Activated naive CD8-positive, alpha-beta T cell treated with anti-CD3 and anti-CD28 coated beads, Interleukin-2, amount 50 U/mL, for 24 hours (primary cell): ENCODE results near the gene EVI5L.

Experiments
- ATAC-seq: fragments of 150-1000 bp; cut with Tn5 transposase; one replicate; pipeline ENCODE4 v1.10.0; 2021
- DNase-seq: peaks from one replicate; pipeline ENCODE4 v3.0.0; 2021
- H3K27ac Mint-ChIP-seq: one replicate; pipeline ENCODE4 v1.8.0; 2021; ENCODE audit warnings: mild to moderate bottlenecking, mixed read lengths
- H3K27me3 Mint-ChIP-seq: one replicate; pipeline ENCODE4 v1.8.0; 2021; ENCODE audit warnings: mixed read lengths
- H3K36me3 Mint-ChIP-seq: one replicate; pipeline ENCODE4 v1.8.0; 2021; ENCODE audit warnings: low read depth, mixed read lengths
- H3K4me1 Mint-ChIP-seq: one replicate; pipeline ENCODE4 v1.8.0; 2021; ENCODE audit warnings: mixed read lengths
- H3K4me3 Mint-ChIP-seq: one replicate; pipeline ENCODE4 v1.8.0; 2021; ENCODE audit warnings: mild to moderate bottlenecking, moderate library complexity, mixed read lengths
- H3K9me3 Mint-ChIP-seq: one replicate; pipeline ENCODE4 v1.8.0; 2021; ENCODE audit warnings: mixed read lengths

Gene EVI5L

GRCh38 chr19:7846155-7846646 lies 16.2 kb downstream of the EVI5L start:
- no peaks in the 10 kb centered on the region for H3K36me3 Mint-ChIP-seq
- H3K4me3 Mint-ChIP-seq, result no peak overlapping the region
- H3K4me1 Mint-ChIP-seq, result no peaks in the 10 kb centered on the region
- H3K27ac Mint-ChIP-seq, result no peak overlapping the region
- DNase-seq, result no peak
- no peaks in the 10 kb centered on the region for H3K9me3 Mint-ChIP-seq
- H3K27me3 Mint-ChIP-seq, result no peaks in the 10 kb centered on the region
- ATAC-seq, result no peak

- Mint-ChIP-seq H3K36me3 (no peaks in the 10 kb centered on the region), H3K4me3 (no peak overlapping the region), H3K9me3 (no peaks in the 10 kb centered on the region), H3K27me3 (no peaks in the 10 kb centered on the region), H3K4me1 (no peaks in the 10 kb centered on the region), H3K27ac (no peak overlapping the region)
- DNase-seq (no peak), ATAC-seq (no peak)
Observed at GRCh38 chr19:7847664-7848063, 17.6 kb downstream of the EVI5L start.

DNA sequence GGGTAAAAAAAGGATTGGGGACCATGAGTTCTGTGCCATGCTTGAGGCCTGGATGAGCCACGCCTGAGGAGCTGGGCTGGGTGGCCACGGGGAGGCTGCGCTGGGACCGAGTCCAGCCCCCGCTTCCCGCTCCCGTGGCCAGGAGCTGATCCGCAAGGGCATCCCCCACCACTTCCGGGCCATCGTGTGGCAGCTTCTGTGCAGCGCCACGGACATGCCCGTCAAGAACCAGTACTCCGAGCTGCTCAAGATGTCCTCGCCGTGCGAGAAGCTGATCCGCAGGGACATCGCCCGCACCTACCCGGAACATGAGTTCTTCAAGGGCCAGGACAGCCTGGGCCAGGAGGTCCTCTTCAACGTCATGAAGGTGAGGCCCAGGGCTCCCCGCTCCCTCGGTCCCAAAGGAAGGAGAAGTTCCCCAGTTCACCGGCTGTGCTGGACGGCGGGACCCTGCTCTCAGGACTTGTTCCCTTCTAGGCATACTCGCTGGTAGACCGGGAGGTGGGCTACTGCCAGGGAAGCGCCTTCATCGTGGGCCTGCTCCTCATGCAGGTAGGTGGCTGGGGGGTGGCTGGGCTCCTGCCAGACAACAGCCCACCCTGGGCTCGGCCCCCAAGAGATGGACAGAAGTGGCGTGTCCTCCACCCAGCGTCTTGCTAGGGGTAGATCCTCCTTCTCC lies 18.9 kb downstream of the EVI5L start:
- Mint-ChIP-seq H3K27ac (no peak overlapping the region), H3K4me3 (no peak overlapping the region), H3K4me1 (peaks cover 3% of the 10 kb centered on the region), H3K36me3 (no peaks in the 10 kb centered on the region), H3K27me3 (no peaks in the 10 kb centered on the region), H3K9me3 (no peaks in the 10 kb centered on the region)
- DNase-seq (no peak), ATAC-seq (no peak)

GRCh38 chr19:7849631-7849999 lies 19.6 kb downstream of the EVI5L start:
- Mint-ChIP-seq H3K4me3 (no peak overlapping the region), H3K27me3 (no peaks in the 10 kb centered on the region)

DNA sequence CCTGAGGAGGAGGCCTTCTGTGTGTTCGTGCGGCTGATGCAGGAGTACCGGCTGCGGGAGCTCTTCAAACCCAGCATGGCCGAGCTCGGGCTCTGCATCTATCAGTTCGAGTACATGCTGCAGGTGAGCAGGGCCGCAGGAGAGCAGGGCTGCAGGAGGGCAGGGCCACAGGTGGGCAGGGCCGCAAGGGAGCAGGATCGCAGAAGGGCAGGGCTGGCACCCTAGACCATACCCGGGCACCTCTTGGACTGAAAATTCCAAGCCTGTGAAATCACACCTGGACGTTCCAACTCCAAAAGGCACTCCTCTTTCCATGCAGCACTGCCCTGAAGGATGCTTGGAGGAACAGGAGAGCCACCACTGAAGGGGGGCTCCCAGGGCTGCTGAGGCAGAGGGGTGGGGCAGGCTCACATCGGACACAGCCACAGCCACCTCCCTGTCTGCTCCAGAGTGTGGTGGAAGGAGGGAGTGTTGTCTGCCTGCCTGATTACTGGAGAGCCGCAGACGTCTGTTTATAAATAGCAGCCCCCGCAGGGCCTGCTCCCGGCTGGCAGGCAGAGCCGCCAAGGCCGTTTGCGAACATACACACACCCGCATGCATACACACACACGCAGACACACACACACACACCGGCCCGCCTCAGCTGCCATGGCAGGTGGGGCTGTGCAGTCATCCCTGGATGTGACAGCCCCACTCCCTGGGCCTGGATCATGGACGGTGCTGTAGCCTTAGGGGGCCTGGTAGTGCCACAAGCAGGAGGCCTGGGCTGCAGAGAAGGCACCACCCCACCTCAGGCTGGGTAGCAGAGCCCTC lies 20.2 kb downstream of the EVI5L start:
- no peak for DNase-seq
- no peak for ATAC-seq
- Mint-ChIP-seq H3K9me3 (no peaks in the 10 kb centered on the region), H3K27me3 (no peaks in the 10 kb centered on the region), H3K36me3 (no peaks in the 10 kb centered on the region), H3K27ac (no peak overlapping the region), H3K4me1 (peaks cover 3% of the 10 kb centered on the region), H3K4me3 (no peak overlapping the region)

More at GRCh38 chr19:7849631-7849999, 19.6 kb downstream of the EVI5L start:
- H3K36me3 Mint-ChIP-seq, result no peaks in the 10 kb centered on the region
- H3K27ac Mint-ChIP-seq, result no peak overlapping the region
- ATAC-seq, result no peak
- H3K9me3 Mint-ChIP-seq, result no peaks in the 10 kb centered on the region
- no peak for DNase-seq
- H3K4me1 Mint-ChIP-seq, result peaks cover 3% of the 10 kb centered on the region

DNA sequence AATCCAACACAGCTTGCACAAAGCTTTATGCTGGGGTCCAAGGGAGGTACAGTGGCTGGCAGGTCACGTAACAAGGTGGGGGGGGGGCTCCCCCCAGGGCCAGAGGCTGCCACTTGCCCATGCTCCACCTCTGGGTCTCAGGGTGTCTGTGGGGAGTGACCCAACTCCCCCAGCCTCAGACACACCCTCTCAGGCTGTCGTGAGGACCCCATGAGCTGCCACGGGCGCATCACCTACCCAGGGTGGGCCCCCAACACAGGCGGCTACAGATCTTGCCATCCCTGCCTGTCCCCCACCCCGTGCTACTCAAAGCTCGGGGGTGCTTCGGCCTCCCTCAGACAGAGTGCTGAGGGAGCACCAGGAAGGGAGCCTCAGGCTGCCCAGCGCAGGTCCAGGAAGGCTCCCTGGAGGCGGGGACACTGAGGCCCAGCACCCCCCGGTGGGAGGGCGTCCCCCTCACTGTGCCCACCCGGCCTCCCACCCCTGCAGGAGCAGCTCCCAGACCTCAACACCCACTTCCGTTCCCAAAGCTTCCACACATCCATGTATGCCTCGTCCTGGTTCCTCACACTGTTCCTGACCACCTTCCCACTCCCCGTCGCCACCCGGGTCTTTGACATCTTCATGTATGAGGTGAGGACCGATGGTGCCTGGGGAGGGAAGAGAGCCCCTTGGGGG lies 21.1 kb downstream of the EVI5L start:
- Mint-ChIP-seq H3K27ac (no peak overlapping the region), H3K27me3 (no peaks in the 10 kb centered on the region), H3K4me3 (no peak overlapping the region), H3K4me1 (peaks cover 3% of the 10 kb centered on the region), H3K36me3 (no peaks in the 10 kb centered on the region), H3K9me3 (no peaks in the 10 kb centered on the region)
- ATAC-seq (no peak), DNase-seq (no peak)

- Mint-ChIP-seq H3K36me3 (no peaks in the 10 kb centered on the region), H3K9me3 (no peaks in the 10 kb centered on the region), H3K4me1 (peaks cover 3% of the 10 kb centered on the region), H3K4me3 (no peak overlapping the region), H3K27me3 (no peaks in the 10 kb centered on the region), H3K27ac (no peak overlapping the region)
- ATAC-seq (no peak), DNase-seq (no peak)
Observed at GRCh38 chr19:7851623-7852500, 21.8 kb downstream of the EVI5L start.

GRCh38 chr19:7852851-7853769 lies 23.1 kb downstream of the EVI5L start:
- H3K27ac Mint-ChIP-seq, result no peak overlapping the region
- peak; percentile 83 for DNase-seq
- peak; percentile 87 for ATAC-seq

GRCh38 chr19:7853770-7854128 lies 23.7 kb downstream of the EVI5L start:
- Mint-ChIP-seq H3K4me1 (peaks cover 3% of the 10 kb centered on the region), H3K4me3 (no peak overlapping the region), H3K27me3 (no peaks in the 10 kb centered on the region), H3K9me3 (no peaks in the 10 kb centered on the region), H3K36me3 (no peaks in the 10 kb centered on the region), H3K27ac (no peak overlapping the region)
- DNase-seq, result no peak
- no peak for ATAC-seq

More at GRCh38 chr19:7852851-7853769, 23.1 kb downstream of the EVI5L start:
- H3K4me3 Mint-ChIP-seq, result no peak overlapping the region
- no peaks in the 10 kb centered on the region for H3K9me3 Mint-ChIP-seq
- no peaks in the 10 kb centered on the region for H3K27me3 Mint-ChIP-seq
- no peaks in the 10 kb centered on the region for H3K36me3 Mint-ChIP-seq
- peaks cover 3% of the 10 kb centered on the region for H3K4me1 Mint-ChIP-seq

- H3K9me3 Mint-ChIP-seq, result no peaks in the 10 kb centered on the region
- no peak overlapping the region for H3K27ac Mint-ChIP-seq
- DNase-seq (no peak), ATAC-seq (no peak)
- no peaks in the 10 kb centered on the region for H3K27me3 Mint-ChIP-seq
- peaks cover 3% of the 10 kb centered on the region for H3K4me1 Mint-ChIP-seq
- no peak overlapping the region for H3K4me3 Mint-ChIP-seq
- no peaks in the 10 kb centered on the region for H3K36me3 Mint-ChIP-seq
Observed at GRCh38 chr19:7855426-7856108, 25.5 kb downstream of the EVI5L start.

DNA sequence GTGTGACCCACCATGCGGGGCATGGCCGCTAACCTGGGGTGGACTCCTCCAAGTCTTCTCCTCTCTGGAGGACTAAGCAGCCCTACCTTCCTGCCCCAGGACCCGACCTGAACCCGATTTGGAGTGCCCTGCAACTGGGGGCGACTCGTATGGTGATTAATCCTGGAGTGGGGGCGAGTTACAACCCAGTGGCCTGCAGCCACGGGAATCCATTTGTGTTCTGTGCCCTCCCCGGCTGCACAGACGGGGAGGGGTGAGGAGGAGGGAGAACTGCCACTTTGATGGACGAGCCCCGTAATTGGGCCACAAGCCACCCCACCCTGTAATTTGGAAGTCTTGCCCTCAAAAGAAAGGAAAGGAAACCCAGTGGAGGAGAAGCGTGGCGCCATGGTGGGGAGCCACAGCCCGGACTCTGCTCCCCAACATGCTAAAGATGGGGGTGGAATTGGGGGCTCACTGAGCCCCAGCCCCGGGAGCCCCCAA lies 26.1 kb downstream of the EVI5L start:
- no peak for DNase-seq
- H3K4me1 Mint-ChIP-seq, result peaks cover 3% of the 10 kb centered on the region
- no peak overlapping the region for H3K27ac Mint-ChIP-seq
- no peak for ATAC-seq
- no peaks in the 10 kb centered on the region for H3K36me3 Mint-ChIP-seq
- no peak overlapping the region for H3K4me3 Mint-ChIP-seq
- peaks cover 3% of the 10 kb centered on the region for H3K27me3 Mint-ChIP-seq
- H3K9me3 Mint-ChIP-seq, result no peaks in the 10 kb centered on the region

- H3K27me3 Mint-ChIP-seq, result peaks cover 9% of the 10 kb centered on the region
- ATAC-seq, result no peak
Observed at GRCh38 chr19:7856679-7857663, 27.0 kb downstream of the EVI5L start.

More at GRCh38 chr19:7856679-7857663, 27.0 kb downstream of the EVI5L start:
- no peak for DNase-seq
- Mint-ChIP-seq H3K36me3 (no peaks in the 10 kb centered on the region), H3K4me1 (peaks cover 10% of the 10 kb centered on the region), H3K9me3 (no peaks in the 10 kb centered on the region), H3K4me3 (no peak overlapping the region), H3K27ac (no peak overlapping the region)
